Glomerular visceral epithelial cell (primary cell): ENCODE data around the gene RANBP3L.
"Not testable (repeated sequence)": the region's sequence is repeated elsewhere in the genome, so short reads cannot be mapped to it uniquely, and the experiment has no call there.

Experiments used
- DNase-seq: peaks from one replicate; pipeline ENCODE4 v3.0.0-alpha.2; 2016; ENCODE audit errors: extremely low spot score

RANBP3L gene, protein sequence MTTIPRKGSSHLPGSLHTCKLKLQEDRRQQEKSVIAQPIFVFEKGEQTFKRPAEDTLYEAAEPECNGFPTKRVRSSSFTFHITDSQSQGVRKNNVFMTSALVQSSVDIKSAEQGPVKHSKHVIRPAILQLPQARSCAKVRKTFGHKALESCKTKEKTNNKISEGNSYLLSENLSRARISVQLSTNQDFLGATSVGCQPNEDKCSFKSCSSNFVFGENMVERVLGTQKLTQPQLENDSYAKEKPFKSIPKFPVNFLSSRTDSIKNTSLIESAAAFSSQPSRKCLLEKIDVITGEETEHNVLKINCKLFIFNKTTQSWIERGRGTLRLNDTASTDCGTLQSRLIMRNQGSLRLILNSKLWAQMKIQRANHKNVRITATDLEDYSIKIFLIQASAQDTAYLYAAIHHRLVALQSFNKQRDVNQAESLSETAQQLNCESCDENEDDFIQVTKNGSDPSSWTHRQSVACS

GRCh38 chr5:36301858-36302603 is at the start of gene RANBP3L:
Gene RANBP3L (minus strand): TSS chr5:36301902. CDS start chr5:36301416, 486 bp downstream.
- DNase-seq, result peak; percentile 10

DNA sequence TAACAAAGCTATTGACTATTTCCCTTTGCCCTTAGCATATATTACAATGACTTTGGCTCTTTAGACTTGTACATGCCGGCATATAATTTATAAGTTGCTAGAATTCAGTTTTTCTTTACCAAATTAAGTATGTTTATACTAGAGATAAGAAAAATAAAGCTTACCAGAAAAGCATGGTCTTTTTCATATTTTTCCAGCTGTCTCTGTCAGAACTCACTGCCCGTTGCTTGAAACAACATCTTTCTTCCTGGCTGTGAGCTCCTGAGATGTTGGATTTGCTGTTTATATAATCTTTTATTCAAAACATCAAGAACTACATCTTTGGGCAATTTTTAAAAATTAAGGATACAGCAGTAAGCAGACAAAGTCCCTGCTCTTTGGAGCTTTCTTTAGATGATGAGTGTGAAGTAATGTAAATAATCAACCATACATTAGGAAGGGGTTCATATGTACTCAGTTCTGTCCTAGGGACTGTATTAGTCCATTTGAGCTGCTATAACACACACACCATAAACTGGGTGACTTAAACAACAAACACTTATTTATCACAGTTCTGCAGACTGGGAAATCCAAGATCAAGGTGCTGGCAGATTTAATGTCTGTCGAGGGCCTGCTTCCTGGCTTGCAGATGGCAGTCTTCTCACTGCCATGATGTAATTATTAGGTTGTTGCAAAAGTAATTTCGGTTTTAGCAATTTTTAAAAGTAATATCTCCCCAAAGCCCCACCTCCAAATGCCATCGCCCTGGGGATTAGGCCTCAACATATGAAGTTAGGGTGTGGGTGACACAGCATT is 45.4 kb upstream of the RANBP3L start:
- no peak for DNase-seq

GRCh38 chr5:36344899-36345298 is 43.2 kb upstream of the RANBP3L start:
- DNase-seq, result no peak

GRCh38 chr5:36341720-36342119 is 40.0 kb upstream of the RANBP3L start:
- not testable (repeated sequence) for DNase-seq

DNA sequence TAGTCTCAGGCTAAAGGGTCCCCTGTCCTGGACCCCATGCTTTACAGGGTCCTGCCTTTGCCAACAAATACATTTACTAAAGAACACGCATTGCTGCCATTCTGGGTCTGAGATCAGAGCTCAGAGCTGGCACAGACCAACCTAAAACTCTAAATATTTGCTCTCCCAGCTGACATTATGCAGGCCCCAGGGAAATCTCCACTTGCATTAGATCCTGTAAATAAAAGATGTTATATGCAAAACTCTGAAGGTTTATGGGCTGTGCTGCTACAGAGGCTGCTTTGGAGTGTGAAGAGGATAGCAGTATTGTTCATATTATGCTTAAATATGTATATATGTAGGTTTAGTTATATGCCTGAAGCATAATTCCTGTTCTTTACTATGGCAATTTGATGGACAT is 35.9 kb upstream of the RANBP3L start:
- no peak for DNase-seq

GRCh38 chr5:36334315-36334714 is 32.6 kb upstream of the RANBP3L start:
- no peak for DNase-seq

GRCh38 chr5:36332720-36333119 is 31.0 kb upstream of the RANBP3L start:
- DNase-seq, result not testable (repeated sequence)

- no peak for DNase-seq
Observed at GRCh38 chr5:36325196-36325595, 23.5 kb upstream of the RANBP3L start.

DNA sequence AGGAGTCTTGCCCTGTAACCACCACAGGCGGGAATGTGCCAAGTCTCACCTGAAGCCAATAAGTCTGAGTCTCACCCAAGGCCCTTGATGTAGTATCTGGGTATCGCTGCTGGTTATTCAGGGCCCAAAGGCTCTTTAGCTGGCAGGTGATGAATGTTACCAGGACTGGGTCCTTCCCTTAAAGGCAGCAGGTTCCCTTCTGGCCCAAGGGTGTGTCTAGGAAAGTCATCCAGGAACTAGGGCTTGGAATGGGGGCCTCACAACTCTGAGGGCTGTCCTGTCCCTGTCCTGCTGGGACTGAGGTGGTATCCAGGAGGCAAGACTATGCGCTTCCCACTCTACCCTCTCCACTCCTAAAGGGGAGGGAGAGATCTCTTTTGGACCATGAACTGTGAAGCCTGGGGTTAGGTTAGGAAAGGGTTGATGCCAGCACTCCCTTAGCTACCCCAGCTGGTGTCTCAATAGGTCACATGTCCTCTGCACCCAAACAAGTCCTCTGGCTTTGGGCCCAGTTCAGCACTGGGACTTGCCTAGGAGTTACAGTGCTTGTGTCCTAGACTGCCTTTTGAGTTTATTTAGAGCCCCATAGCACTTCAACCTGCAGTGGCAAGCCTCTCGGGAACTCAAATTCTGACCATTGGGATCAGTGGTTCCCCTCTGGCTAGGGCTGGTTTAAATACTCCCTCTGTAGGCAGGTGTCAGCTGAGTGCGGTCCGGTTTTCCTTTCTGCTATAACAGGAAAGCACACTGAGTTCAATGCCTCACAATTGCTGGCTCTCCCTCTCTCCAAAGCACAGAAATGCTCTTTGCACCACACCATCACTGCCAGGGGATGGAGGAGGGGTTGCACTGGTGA is 22.5 kb upstream of the RANBP3L start:
- no peak for DNase-seq

- no peak for DNase-seq
Observed at GRCh38 chr5:36312953-36313672, 11.4 kb upstream of the RANBP3L start.

DNA sequence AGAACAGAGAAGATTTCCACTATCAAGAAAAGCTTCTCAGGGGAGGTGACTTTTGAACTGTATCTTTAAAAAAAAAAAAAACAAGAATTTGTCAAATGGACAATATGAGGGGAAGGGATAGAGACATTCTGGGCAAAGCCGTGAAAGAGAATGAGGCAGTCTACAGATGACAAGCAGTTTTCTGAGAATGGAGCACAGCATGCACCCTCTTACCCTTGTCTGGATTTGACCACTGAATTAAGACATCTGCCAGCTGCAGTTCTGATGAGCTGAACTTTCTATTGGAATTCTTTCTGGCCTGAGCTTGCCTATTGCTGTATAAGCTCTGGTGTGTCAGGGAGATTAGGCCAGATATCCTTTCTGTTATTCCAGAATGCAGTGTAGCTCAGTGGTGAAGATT is 10.3 kb upstream of the RANBP3L start:
- no peak for DNase-seq

DNA sequence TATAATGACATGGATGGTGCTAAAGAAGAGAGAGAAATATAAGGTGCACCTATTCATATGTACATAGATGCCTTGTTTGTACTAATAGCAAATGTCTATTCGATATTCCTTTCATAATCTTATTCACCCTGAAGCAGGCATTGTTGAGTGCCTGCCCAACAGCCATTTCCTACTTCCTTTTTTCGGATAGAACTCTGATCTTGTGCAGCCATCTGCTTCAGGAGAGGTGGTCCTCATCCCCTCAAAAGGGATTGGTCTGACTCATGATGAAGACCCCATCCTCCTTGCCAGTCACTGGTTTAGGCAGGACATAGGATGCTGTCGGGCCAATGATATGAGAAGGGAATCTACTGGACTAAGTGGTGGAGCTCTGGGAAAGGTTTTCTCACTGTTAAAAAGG is 8.4 kb upstream of the RANBP3L start:
- DNase-seq, result no peak

GRCh38 chr5:36305571-36306326 is 4.0 kb upstream of the RANBP3L start:
- DNase-seq, result peak; percentile 50

DNA sequence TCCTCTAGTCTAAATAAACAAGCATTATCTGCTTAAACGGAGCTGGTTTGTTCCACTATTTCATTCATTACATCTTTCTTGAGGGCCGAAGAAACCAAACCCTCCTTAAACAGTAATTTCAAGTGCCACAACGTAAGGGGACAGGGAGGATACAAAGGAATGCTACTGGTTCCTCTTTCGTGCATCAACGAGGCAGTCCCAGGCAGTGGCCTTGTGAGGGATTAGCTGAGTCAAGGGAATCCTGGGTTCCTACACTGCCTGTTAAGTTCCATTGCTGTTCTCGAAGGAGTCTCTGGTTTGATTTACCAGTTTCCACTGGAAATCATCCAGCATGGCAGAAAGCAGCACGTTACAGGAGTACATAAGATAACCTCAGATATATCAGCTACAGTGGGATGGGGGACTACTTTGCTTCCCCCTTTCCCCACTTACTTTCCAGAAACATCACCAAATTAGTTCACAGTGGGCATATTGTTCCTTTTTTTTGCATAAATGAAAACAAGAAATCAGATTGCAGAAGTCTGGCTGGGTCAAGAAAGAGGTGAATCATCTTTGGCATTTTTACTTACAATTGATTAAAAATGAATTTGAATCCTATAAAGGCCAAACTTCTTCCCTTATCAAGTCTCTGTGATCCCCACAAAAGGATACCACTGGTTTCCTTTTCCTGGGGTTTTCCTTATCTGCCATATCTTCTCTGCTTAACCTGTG is 2.5 kb upstream of the RANBP3L start:
- no peak for DNase-seq

GRCh38 chr5:36300927-36301540 is 668 bp downstream of the RANBP3L start:
- DNase-seq, result no peak

GRCh38 chr5:36300191-36300926 is 1.3 kb downstream of the RANBP3L start:
- no peak for DNase-seq

- no peak for DNase-seq
Observed at GRCh38 chr5:36298552-36298951, 3.1 kb downstream of the RANBP3L start.

DNA sequence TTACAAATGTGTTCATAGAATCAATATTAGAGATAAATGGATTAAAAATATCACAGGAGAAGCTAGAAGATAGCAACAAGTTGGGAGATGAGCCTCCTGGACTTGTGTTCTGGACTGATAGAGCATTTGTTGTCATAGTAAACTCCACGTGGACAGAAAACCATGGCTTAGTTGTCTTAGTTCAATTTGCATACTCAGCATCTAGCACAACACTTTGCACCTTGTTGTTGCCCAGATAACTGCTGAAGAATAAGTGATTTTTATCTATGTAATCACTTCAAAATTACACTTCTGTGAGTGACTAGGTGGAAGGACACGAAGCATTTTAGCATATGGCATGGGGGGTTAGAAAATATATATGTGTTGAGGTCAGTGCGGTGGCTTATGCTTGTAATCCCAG is 4.0 kb downstream of the RANBP3L start:
- DNase-seq, result no peak
